IPS-11a (cell line): ENCODE results near the gene LUZP1.
"Not testable (repeated sequence)": the region's sequence is repeated elsewhere in the genome, so short reads cannot be mapped to it uniquely, and the experiment has no call there.

Source experiments
- H3K4me3 ChIP-seq: one replicate; pipeline ENCODE4 v1.5.1; 2013; ENCODE audit warnings: low read depth, low read length, control low read depth

LUZP1 gene

DNA sequence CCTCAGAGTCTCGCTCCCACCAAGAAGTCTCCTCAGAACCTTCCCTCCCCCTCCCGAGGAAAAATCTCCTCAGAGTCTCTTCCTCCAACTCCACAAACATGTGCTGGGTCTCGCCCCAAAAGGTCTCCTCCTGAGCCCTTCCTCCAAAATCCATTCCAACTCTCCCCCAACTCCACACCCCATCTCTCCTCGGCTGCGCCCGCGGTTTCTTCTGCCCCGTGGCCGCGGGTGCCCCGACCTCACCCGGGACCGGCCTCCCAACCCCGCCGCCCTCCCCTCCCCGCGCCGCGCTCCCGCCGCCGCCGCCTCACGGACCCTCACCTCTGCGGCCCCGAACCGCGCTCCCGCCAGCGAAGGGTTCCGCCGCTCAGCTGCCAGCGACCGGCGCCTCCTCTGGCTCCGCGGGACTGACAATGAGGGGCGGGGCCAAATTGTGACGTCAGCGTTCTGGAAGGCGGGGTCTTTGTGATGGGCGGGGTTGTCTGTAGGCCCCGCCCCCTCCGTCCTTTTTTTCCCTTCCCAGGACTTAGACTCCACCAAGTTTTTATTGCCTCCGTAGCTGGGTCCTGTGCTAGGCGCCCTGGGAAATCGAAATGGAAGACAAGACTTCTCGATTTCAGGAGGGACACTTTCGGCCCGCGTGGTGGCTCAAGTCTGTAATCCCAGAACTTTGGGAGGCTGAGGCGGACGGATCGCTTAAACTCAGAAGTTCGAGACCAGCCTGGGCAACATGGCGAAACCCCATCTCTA lies at the start of gene LUZP1:
Gene LUZP1, minus strand, starts transcription at position 412 of the 750 bp plus-strand sequence.
- H3K4me3 ChIP-seq, result peak within 1 kb of the TSS; percentile 71

- H3K4me3 ChIP-seq, result peak within 1 kb of the TSS; percentile 62
Observed at GRCh38 chr1:23217421-23218115, 48.9 kb upstream of the LUZP1 start, which contains the start of gene HTR1D. Gene HTR1D (minus strand): TSS chr1:23217502. CDS start chr1:23194219, 23,283 bp downstream.

DNA sequence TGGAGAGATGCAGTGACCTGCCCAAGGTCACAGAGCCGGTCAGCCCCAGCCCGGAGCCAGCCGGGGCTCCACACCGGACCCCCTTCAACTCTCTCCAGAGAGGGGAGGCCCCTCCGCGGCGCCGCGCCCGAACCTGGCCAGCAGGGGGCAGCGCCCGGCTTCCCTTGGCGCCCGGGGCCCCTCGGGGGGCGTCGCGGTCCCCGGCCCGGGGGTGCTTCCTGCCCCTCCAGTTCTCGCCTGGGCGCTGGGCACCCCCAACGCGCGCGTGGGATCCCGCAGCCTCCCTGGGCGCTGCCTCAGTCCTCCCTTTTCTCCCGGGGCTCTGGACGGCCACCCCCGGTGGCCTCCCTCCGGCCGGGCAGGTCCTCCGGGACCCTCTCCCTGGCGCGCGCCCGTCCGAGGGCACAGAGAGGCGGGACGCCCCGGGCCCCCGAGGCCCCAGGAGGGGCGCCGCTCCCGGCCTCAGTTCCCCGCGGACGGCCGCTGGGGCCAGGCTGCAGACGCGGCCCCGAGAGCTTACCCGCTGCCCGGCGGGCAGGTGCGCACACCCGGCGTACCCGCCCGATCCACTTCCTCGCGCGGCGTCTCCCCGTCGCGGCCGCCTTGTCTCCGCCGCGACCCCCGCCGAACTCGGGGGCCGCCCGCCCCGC lies 48.2 kb upstream of the LUZP1 start:
- peak overlapping the region; percentile 62 for H3K4me3 ChIP-seq

DNA sequence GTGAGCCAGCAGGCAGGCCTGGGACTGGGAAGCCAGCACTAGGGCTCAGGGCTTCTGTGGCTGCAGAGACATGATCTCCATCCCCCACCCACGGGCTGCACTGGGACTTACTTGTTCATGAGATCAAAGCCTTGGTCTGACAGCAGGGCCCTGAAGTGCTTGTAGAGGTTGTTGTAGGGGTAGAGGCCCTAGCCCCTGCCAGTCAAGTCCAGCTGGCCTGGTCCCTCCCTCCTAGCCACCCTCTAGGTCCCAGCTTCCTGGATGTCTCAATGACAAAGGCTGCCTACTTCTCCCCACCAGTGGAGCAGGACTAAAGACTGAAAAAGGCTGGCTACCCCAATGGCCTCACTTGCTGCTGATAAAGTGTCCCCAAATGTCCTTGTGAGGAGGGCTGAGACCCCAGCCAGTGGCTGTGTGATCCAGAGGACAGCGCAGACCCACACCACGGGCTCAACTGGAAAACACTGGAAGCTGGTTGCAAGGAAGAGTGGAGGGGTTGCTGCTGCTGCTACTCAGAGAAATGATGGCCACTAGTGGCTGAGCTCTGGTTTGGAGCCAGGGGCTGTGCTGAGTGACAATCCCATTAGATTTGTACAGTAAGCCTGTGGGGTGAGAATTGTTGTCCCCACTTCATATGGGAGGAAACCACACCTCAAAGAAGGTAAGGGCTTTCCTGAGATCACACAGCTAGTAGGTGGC lies 47.2 kb upstream of the LUZP1 start:
- peak overlapping the region; percentile 18 for H3K4me3 ChIP-seq

DNA sequence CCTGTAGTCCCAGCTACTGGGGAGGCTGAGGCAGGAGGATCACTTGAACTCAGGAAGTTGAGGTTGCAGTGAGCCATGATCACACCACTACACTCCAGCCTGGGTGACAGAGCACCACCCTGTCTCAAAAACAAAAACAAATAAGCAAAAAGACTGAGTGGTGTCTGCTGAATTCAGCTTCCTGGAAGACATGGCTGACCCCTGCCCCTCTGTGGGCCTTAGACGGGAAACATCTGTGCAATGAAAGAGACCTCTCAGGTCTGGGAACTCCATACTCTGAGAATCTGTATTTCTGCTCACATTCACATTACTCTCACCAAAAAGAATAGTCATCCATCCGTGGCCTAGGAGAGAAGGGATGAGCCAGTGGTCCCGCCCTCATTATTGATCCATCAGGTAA lies 46.6 kb upstream of the LUZP1 start:
- no peak overlapping the region for H3K4me3 ChIP-seq

DNA sequence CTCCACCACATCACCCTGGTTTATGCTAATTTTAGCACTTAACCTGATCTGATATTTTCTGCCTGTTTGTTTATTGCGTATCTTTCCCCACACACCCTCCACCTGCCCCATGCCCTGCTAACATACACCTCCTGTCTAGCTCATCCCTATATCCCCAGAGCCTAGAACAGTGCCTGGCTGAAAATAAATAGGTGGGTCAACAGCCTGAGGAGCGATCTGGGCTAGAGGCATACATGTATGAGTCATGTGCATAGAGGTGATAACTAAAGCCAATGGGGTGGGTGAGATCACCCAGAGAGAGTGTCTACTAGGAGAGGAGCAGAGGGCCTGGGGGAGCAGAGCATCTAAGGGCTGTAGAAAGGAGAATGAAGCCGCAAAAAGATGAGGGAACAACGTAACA lies 46.0 kb upstream of the LUZP1 start:
- no peak overlapping the region for H3K4me3 ChIP-seq

DNA sequence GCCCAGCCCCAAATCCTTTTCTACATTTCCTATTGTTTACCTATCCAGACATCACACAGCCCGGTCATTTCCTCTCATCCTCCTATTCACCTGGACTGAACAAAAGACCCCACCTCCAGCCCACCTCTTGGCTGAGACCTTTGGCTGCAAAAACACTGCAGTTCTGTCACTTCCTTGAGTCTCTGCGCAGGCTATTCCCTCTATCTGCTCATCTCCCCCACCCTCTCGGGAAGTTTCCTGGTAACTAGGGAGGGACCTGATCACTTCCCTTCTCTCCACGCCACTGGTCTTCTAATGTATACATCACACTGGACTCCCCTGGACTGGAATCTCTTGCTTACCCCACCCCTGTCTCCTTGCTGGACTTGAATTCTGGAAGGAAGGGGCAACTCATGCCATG lies 43.3 kb upstream of the LUZP1 start:
- no peak overlapping the region for H3K4me3 ChIP-seq

DNA sequence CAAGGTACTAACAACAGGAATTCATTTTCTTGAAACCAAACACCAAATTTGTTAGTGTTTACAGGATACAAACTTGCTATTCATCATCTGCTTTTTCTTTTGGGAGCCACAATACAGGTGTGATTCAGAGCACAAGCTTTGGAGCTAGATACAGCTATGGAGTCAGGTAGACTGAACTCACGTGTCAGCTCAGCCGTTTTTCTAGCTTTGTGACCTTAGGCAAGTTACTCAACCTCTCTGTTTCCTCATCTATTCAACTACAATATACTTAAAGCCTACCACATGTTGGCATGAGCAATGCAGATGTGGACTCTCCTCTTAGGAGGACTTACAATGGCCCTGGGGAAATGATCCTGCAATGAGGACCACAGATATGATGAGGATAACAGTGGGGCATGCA lies 42.3 kb upstream of the LUZP1 start:
- H3K4me3 ChIP-seq, result no peak overlapping the region

DNA sequence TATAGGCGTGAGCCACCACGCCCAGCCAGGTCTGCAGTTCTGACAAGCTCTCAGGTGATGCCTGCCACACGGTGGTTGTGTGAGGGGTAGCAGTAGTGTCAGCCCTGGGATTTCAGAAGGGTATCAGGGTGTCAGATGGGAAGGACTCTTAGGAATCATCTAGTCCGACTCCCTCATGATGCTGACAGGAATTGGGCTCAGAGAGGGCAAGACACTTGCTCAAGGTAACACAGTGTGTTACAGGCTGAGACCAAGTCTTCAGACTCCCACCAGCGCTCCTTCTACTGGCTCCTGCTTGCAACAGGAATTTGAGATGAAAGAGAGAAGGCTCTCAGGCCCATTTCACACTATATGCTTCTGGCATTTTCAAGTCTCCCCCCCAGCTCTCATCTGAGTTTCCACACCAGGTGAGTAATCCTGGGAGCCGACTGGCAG lies 41.7 kb upstream of the LUZP1 start:
- no peak overlapping the region for H3K4me3 ChIP-seq

GRCh38 chr1:23209770-23210169 lies 41.1 kb upstream of the LUZP1 start:
- H3K4me3 ChIP-seq, result no peak overlapping the region

GRCh38 chr1:23208527-23208926 lies 39.9 kb upstream of the LUZP1 start:
- H3K4me3 ChIP-seq, result no peak overlapping the region

- H3K4me3 ChIP-seq, result not testable (repeated sequence)
Observed at GRCh38 chr1:23207733-23208132, 39.1 kb upstream of the LUZP1 start.

GRCh38 chr1:23202263-23202749 lies 33.6 kb upstream of the LUZP1 start:
- no peak overlapping the region for H3K4me3 ChIP-seq

- no peak overlapping the region for H3K4me3 ChIP-seq
Observed at GRCh38 chr1:23200883-23201282, 32.2 kb upstream of the LUZP1 start.

DNA sequence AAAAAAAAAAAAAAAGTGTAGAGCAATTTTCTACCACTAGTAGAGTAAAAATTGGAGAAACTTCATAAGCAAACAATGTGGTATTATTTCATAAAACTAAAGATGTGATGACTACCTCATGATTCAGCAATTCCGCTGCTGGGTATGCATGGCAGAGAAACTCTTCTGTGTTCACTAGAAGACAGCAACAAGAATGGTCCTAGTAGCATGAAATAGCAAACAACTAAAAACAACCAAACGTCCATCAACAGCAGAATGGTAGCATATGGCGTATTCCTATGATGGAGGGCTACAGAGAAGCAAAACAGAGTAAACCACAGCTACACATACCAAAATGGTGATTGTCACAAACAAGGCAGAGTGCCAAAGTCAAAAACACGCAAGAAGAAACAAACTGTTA lies 29.7 kb upstream of the LUZP1 start:
- no peak overlapping the region for H3K4me3 ChIP-seq

GRCh38 chr1:23196627-23197328 lies 28.1 kb upstream of the LUZP1 start:
- no peak overlapping the region for H3K4me3 ChIP-seq

- no peak overlapping the region for H3K4me3 ChIP-seq
Observed at GRCh38 chr1:23194119-23194984, 25.7 kb upstream of the LUZP1 start.

GRCh38 chr1:23193391-23194118 lies 24.9 kb upstream of the LUZP1 start:
- H3K4me3 ChIP-seq, result no peak overlapping the region

DNA sequence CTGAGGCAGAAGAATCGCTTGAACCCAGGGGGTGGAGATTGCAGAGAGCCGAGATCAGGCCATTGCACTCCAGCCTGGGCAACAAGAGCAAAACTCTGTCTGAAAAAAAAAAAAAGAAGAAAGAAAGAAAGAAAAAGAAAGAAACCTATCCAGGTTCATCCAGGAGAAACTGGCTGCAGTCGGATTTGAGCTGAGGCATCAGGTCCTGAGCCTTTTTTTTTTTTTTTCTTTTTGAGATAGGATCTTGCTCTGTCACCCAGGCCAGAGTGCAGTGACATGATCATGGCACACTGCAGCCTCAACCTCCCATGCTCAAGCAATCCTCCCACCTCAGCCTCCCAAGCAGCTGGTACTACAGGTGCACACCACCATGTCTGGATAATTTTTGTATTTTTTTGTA lies 22.5 kb upstream of the LUZP1 start:
- H3K4me3 ChIP-seq, result no peak overlapping the region
